Panc1 (cell line): ENCODE results near the gene STRN3. TPM values are rescaled to one million over a fixed set of nuclear protein-coding genes. Genes with fewer than 3 reads are reported as not detected.

ENCODE experiments used
- ATAC-seq: fragments of 200-7000 bp; cut with Tn5 transposase; 2 replicates; pipeline ENCODE4 v1.9.1; 2020; ENCODE audit warnings: mild to moderate bottlenecking, moderate library complexity
- BruUV-seq: library from RNA; stranded (reverse); fragments of 400-500 nt; replicated peaks from 2 replicates; lab custom pipeline; 2021; lab: Mats Ljungman, UMichigan
- CTCF ChIA-PET: fragments of 300-600 bp; sonication (Branson Sonifier 250); formaldehyde crosslinking; loops from one replicate; lab custom pipeline; 2022; ENCODE audit warnings: antibody characterized with exemption; lab: Charles Lee
- POLR2A ChIA-PET: fragments of 300-600 bp; sonication (Branson Sonifier 250); formaldehyde crosslinking; loops from one replicate; lab custom pipeline; 2022; ENCODE audit warnings: antibody characterized with exemption; lab: Charles Lee
- DNase-seq: peaks from one replicate; pipeline ENCODE4 v3.0.0-alpha.2; 2010; ENCODE audit warnings: low read depth, low spot score
- H3K27ac ChIP-seq: 2 replicates; pipeline ENCODE4 v1.5.1; 2011; ENCODE audit warnings: mild to moderate bottlenecking, low read length, inconsistent platforms
- H3K27me3 ChIP-seq: fragments of 200-500 bp; sonication (Bioruptor generic); 2 replicates; pipeline ENCODE4 v1.6.0; 2014; ENCODE audit warnings: low read length, inconsistent platforms; ENCODE audit not compliant: control insufficient read depth, insufficient read depth
- H3K36me3 ChIP-seq: fragments of 200-500 bp; sonication (Bioruptor generic); 2 replicates; pipeline ENCODE4 v1.5.1; 2014; ENCODE audit warnings: inconsistent platforms, mild to moderate bottlenecking, low read length, moderate library complexity; ENCODE audit not compliant: control insufficient read depth, insufficient read depth
- H3K4me1 ChIP-seq: 2 replicates; pipeline ENCODE4 v1.5.1; 2011; ENCODE audit warnings: inconsistent platforms, mild to moderate bottlenecking, low read length, moderate library complexity; ENCODE audit not compliant: control insufficient read depth, insufficient read depth
- H3K4me3 ChIP-seq, 2 experiments: 2 replicates each; pipeline ENCODE4 v1.5.1; 2011 to 2012; ENCODE audit warnings: low read depth in 2 of 2, low read length in 2 of 2, mild to moderate bottlenecking in 2 of 2, inconsistent platforms in 1 of 2, moderate library complexity in 1 of 2
- H3K9me3 ChIP-seq: fragments of 200-500 bp; sonication (Bioruptor generic); 2 replicates; pipeline ENCODE4 v1.5.1; 2014; ENCODE audit warnings: low read depth, mild to moderate bottlenecking, inconsistent platforms, low read length, moderate library complexity; ENCODE audit not compliant: control insufficient read depth, insufficient read depth
- POLR2AphosphoS5 ChIP-seq: IDR thresholded peaks from 2 replicates; pipeline ENCODE4 v1.6.1; 2012; ENCODE audit warnings: mild to moderate bottlenecking, low read depth, low read length, moderate library complexity
- REST ChIP-seq, 2 experiments: IDR thresholded peaks; 2 replicates each; pipeline ENCODE4 v1.6.1; 2011 to 2012; ENCODE audit warnings: low read depth in 2 of 2, control low read depth in 1 of 2, low read length in 1 of 2, mild to moderate bottlenecking in 1 of 2, moderate library complexity in 1 of 2; ENCODE audit not compliant: insufficient read depth in 1 of 2
- SIN3A ChIP-seq: IDR thresholded peaks from 2 replicates; pipeline ENCODE4 v1.6.1; 2012; ENCODE audit warnings: low read depth, mild to moderate bottlenecking, low read length, moderate library complexity, borderline replicate concordance; ENCODE audit not compliant: insufficient read depth
- TCF7L2 ChIP-seq: IDR thresholded peaks from 2 replicates; pipeline ENCODE4 v1.6.1; 2011; ENCODE audit warnings: mild to moderate bottlenecking, low read depth, low read length, inconsistent platforms
- in situ Hi-C: cut with HindIII; loops from 2 replicates; pipeline ENCODE4 v1.10.0; 2016; ENCODE audit warnings: low sequenced_read_pairs, low pct_unique_long_range_greater_than_20kb
- intact Hi-C: fragments of 100-400 bp; cut with micrococcal nuclease; formaldehyde crosslinking; loops from one replicate; pipeline ENCODE4 v1.10.0; 2022; ENCODE audit not compliant: unreplicated experiment
- total RNA-seq: library from RNA; stranded (reverse); gene quantifications from one replicate; pipeline ENCODE4 v1.2.1, GENCODE V29; 2021; ENCODE audit not compliant: unreplicated experiment

Gene STRN3
- total RNA-seq, 1 experiment from 2014 or later = 29.2 TPM

DNA sequence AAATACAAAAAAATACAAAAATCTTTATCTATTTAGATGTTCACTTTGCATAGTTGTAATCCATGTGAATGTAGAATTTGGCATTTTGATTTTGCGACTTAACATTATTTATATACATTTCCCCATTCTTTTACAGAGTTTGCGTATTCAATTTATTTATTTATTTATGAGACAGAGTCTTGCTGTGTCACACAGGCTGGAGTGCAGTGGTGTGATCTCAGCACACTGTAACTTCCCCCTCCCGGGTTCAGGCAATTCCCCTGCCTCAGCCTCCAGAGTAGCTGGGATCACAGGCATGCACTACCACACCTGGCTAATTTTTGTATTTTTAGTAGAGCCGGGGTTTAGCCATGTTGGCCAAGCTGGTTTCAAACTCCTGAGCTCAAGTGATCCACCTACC is 25.3 kb upstream of the STRN3 start:
- ATAC-seq = no peak
- TF ChIP-seq TCF7L2 = no peak
- TF ChIP-seq POLR2AphosphoS5 = no peak
- no peak for TF ChIP-seq SIN3A
- no TSS peak for BruUV-seq
- POLR2A ChIA-PET = no interaction called here
- H3K27ac ChIP-seq = no peak overlapping the region
- no peak overlapping the region for H3K4me3 ChIP-seq
- H3K4me1 ChIP-seq = no peaks in the 10 kb centered on the region
- no peaks in the 10 kb centered on the region for H3K36me3 ChIP-seq
- H3K27me3 ChIP-seq = no peaks in the 10 kb centered on the region
- intact Hi-C loops = no loop called here
- in situ Hi-C loops = no loop called here
- CTCF ChIA-PET = no interaction called here
- no peak for DNase-seq
- no peaks in the 10 kb centered on the region for H3K9me3 ChIP-seq

- no TSS peak for BruUV-seq
Measured at GRCh38 chr14:31051023-31051422, 24.8 kb upstream of the STRN3 start.

GRCh38 chr14:31047503-31047902 is 21.3 kb upstream of the STRN3 start:
- ATAC-seq (no peak), DNase-seq (no peak)
- Histone ChIP-seq H3K27ac (no peak overlapping the region), H3K9me3 (no peaks in the 10 kb centered on the region), H3K4me3 (no peak overlapping the region), H3K36me3 (no peaks in the 10 kb centered on the region), H3K4me1 (no peaks in the 10 kb centered on the region), H3K27me3 (no peaks in the 10 kb centered on the region)
- ChIA-PET CTCF (no interaction called here), POLR2A (no interaction called here)
- no TSS peak for BruUV-seq
- in situ Hi-C loops (no loop called here), intact Hi-C loops (no loop called here)
- TF ChIP-seq REST (IDR thresholded peaks at IDR 0.05; ENCODE audit: insufficient read depth in 1 of 2, low read depth in 2 of 2, low read length in 1 of 2) (no peak), POLR2AphosphoS5 (no peak)

More at GRCh38 chr14:31051023-31051422, 24.8 kb upstream of the STRN3 start:
- TF ChIP-seq TCF7L2 (no peak), SIN3A (no peak), REST (IDR thresholded peaks at IDR 0.05; ENCODE audit: insufficient read depth in 1 of 2, low read depth in 2 of 2, low read length in 1 of 2) (no peak)
- DNase-seq = no peak
- ChIA-PET CTCF (no interaction called here), POLR2A (no interaction called here)
- no peak for ATAC-seq
- Histone ChIP-seq H3K36me3 (no peaks in the 10 kb centered on the region), H3K4me3 (no peak overlapping the region), H3K27me3 (no peaks in the 10 kb centered on the region), H3K4me1 (no peaks in the 10 kb centered on the region), H3K9me3 (no peaks in the 10 kb centered on the region), H3K27ac (no peak overlapping the region)
- intact Hi-C loops = no loop called here
- in situ Hi-C loops = no loop called here
